Peyer's patch (tissue), 4 donors: ENCODE results near the gene SH3YL1. TPM values are rescaled to one million over a fixed set of nuclear protein-coding genes. Genes with fewer than 3 reads are reported as not detected.

ENCODE experiments used
- DNase-seq, 3 donors: peaks; one replicate each; pipeline ENCODE4 v3.0.0-alpha.2; 2017 to 2019
- H3K27ac ChIP-seq, 4 donors: fragments of 200-600 bp; sonication (generic); one replicate each; pipeline ENCODE4 v1.5.1; 2016 to 2019
- H3K27me3 ChIP-seq, 2 donors: fragments of 200-600 bp; sonication (generic); one replicate each; pipeline ENCODE4 v1.5.1; 2019
- H3K36me3 ChIP-seq, 3 donors: fragments of 200-600 bp; sonication (generic); one replicate each; pipeline ENCODE4 v1.5.1; 2016 to 2019
- H3K4me1 ChIP-seq, 4 donors: fragments of 200-600 bp; sonication (generic); one replicate each; pipeline ENCODE4 v1.5.1; 2016 to 2019
- H3K4me3 ChIP-seq, 4 donors: fragments of 200-600 bp; sonication (generic); 1 replicate in 3 of 4; 2 replicates in 1 of 4; pipeline ENCODE4 v1.5.1; 2016 to 2019; ENCODE audit warnings: mild to moderate bottlenecking in 1 of 4
- H3K9me3 ChIP-seq, 4 donors: fragments of 200-600 bp; sonication (generic); one replicate each; pipeline ENCODE4 v1.5.1; 2016 to 2019; ENCODE audit warnings: mild to moderate bottlenecking in 1 of 4
- POLR2A ChIP-seq, 2 donors: fragments of 450-650 bp; IDR thresholded peaks; one replicate each; pipeline ENCODE4 v1.5.1; 2017; ENCODE audit warnings: antibody characterized with exemption in 2 of 2, mild to moderate bottlenecking in 2 of 2, moderate library complexity in 2 of 2
- total RNA-seq, 4 donors: library from RNA; depleted of rRNA; stranded (reverse); fragments of >200 nt; gene quantifications; one replicate each; pipeline ENCODE4 v1.1.0, GENCODE V29; 2016
- TF ChIP-seq, protein P1 (sequence below), 6 experiments: fragments of 450-650 bp in 4 of 6; fragments of 200-600 bp in 2 of 6; sonication (generic) in 1 of 6; IDR thresholded peaks; one replicate each; pipeline ENCODE4 v1.5.1; 2017 to 2019; ENCODE audit warnings: antibody characterized with exemption in 6 of 6, mild to moderate bottlenecking in 3 of 6, moderate library complexity in 1 of 6

The SH3YL1 gene
- total RNA-seq, 4 donors from 2014 or later: 60.2 to 163 (median 102) TPM

DNA sequence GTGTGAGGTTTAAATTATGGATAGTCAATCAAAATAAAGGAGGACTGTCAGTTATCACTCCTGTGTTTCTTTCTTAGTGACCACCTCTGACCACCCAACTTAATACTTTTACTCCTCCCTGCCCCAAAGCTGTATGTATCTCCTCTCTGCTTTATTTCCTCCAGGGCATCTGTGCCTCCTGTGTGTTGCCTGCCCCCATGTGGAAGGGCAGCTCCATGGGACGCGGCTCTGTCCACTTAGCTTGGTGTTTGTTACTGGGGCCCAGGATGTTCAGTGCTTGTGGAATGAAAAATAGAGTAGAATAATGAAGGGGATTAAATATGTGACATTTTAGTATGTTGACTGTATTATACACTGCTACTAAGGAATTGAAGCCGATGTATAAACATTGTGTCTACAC lies 10.7 kb upstream of the SH3YL1 start:
- no peak overlapping the region for H3K27ac ChIP-seq
- H3K36me3 ChIP-seq: peaks cover 0 to 48% (median 0%) of the 10 kb centered on the region in 3 donors
- no peaks in the 10 kb centered on the region for H3K9me3 ChIP-seq
- H3K4me1 ChIP-seq: peaks cover 0 to 5% (median 0%) of the 10 kb centered on the region in 4 donors
- H3K4me3 ChIP-seq: no peak overlapping the region
- DNase-seq: no peak
- TF ChIP-seq, protein P1, sequence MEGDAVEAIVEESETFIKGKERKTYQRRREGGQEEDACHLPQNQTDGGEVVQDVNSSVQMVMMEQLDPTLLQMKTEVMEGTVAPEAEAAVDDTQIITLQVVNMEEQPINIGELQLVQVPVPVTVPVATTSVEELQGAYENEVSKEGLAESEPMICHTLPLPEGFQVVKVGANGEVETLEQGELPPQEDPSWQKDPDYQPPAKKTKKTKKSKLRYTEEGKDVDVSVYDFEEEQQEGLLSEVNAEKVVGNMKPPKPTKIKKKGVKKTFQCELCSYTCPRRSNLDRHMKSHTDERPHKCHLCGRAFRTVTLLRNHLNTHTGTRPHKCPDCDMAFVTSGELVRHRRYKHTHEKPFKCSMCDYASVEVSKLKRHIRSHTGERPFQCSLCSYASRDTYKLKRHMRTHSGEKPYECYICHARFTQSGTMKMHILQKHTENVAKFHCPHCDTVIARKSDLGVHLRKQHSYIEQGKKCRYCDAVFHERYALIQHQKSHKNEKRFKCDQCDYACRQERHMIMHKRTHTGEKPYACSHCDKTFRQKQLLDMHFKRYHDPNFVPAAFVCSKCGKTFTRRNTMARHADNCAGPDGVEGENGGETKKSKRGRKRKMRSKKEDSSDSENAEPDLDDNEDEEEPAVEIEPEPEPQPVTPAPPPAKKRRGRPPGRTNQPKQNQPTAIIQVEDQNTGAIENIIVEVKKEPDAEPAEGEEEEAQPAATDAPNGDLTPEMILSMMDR (IDR thresholded peaks at IDR 0.05): peak in 1 of 6 experiments; percentile 10
- TF ChIP-seq POLR2A (IDR thresholded peaks at IDR 0.05): no peak
- no peaks in the 10 kb centered on the region for H3K27me3 ChIP-seq

DNA sequence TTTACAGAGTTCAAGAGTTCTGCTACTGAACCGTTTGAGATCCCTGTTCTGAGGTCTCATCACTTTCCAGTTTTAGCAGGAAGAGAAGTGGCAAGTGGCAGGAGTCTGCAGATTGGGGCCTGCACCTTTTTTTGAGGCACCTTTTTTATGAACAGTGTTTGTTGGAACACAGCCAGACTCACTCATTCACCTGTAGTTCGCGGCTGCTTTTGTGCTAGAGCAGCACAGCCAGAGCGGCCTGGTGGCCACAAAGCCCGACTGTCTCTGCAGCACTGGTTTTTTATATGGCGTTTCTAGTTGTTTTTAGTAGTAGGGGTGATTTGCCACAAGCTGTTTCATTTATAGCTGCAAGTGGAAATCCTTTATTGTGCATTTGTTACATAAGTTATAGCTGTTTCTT lies 9.5 kb upstream of the SH3YL1 start:
- Histone ChIP-seq H3K27ac (no peak overlapping the region), H3K27me3 (no peaks in the 10 kb centered on the region), H3K36me3 (peaks cover 0 to 37% (median 0%) of the 10 kb centered on the region in 3 donors), H3K4me3 (no peak overlapping the region), H3K4me1 (peaks cover 0 to 10% (median 0%) of the 10 kb centered on the region in 4 donors), H3K9me3 (no peaks in the 10 kb centered on the region)
- no peak for DNase-seq
- TF ChIP-seq, protein P1 (IDR thresholded peaks at IDR 0.05): no peak
- no peak for TF ChIP-seq POLR2A (IDR thresholded peaks at IDR 0.05)

DNA sequence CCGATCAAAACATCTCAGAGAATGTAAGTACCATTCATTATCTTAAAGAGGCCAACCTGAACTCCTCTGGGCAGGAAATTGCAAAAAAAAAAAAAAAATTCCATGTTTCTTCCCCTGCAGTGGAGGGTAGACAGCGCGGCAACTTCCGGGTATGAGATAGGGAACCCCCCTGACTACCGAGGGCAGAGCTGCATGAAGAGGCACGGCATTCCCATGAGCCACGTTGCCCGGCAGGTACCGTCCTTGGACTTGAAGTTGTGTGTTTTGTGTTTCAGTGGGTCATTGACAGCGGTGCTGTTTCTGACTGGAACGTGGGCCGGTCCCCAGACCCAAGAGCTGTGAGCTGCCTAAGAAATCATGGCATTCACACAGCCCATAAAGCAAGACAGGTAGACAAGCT lies 8.1 kb upstream of the SH3YL1 start:
- H3K9me3 ChIP-seq: no peaks in the 10 kb centered on the region
- no peak for DNase-seq
- peaks cover 0 to 23% (median 0%) of the 10 kb centered on the region in 3 donors for H3K36me3 ChIP-seq
- H3K4me3 ChIP-seq: no peak overlapping the region
- no peak overlapping the region for H3K27ac ChIP-seq
- TF ChIP-seq, protein P1 (IDR thresholded peaks at IDR 0.05): no peak
- TF ChIP-seq POLR2A (IDR thresholded peaks at IDR 0.05): no peak
- no peaks in the 10 kb centered on the region for H3K27me3 ChIP-seq
- H3K4me1 ChIP-seq: peaks cover 0 to 12% (median 0%) of the 10 kb centered on the region in 4 donors

DNA sequence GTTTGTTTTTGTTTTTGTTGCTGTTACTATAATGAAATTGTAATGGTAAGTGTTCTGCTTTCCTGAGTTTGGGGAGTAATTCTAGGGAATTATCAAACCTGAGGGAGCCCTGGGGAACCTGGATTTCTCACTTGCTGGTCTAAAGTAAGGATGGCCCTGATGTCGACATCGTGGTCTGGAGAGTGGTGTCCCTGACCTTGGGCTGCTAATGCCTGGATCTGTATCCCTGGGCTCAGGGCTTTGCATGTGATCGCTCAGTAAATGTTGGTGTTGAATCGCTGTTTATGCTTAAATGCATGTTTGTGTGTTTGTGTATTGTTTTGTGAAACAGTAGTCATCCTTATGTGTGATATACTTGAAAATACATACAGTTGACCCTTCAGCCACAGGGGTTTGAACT lies 7.0 kb upstream of the SH3YL1 start:
- Histone ChIP-seq H3K36me3 (peaks cover 0 to 17% (median 0%) of the 10 kb centered on the region in 3 donors), H3K27me3 (no peaks in the 10 kb centered on the region), H3K4me3 (no peak overlapping the region), H3K4me1 (peaks cover 0 to 22% (median 0%) of the 10 kb centered on the region in 4 donors), H3K27ac (no peak overlapping the region), H3K9me3 (no peaks in the 10 kb centered on the region)
- no peak for TF ChIP-seq POLR2A (IDR thresholded peaks at IDR 0.05)
- TF ChIP-seq, protein P1 (IDR thresholded peaks at IDR 0.05): no peak
- no peak for DNase-seq

DNA sequence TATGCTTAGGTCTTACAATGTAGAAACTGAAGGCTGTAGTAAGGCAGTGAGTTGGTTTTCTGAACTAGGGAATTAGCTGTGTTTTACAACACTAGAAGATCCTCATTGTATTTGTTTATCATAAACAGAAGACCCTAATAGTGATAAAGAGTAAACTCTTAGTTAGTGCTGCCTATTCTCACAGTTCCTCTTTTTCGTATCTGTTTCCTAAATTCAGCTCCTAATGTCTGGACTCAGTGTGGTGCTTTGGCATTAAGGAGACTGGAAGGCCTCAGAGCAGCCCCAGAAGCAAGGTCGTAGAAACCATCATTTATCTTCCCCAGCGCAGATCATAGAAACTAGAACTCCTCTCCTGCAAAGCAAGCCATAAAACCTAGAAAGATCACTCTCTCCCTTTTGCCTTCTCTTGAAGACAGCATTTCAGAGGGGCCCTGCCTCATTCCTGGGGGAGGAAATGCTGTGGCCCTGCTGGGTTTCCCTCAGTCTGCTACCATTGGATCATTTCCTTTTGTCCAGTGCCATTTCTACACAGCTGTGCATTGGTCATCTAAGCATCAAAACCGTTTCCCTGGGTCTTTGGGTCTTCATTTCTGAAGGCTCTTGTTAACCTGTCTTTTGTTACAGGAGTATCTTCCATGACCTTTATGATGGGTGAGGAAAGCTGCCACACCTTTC lies 5.7 kb upstream of the SH3YL1 start:
- no peaks in the 10 kb centered on the region for H3K27me3 ChIP-seq
- no peak overlapping the region for H3K27ac ChIP-seq
- H3K4me3 ChIP-seq: no peak overlapping the region
- H3K36me3 ChIP-seq: peaks cover 0 to 11% (median 0%) of the 10 kb centered on the region in 3 donors
- no peak for DNase-seq
- no peak for TF ChIP-seq POLR2A (IDR thresholded peaks at IDR 0.05)
- TF ChIP-seq, protein P1 (IDR thresholded peaks at IDR 0.05): no peak
- no peaks in the 10 kb centered on the region for H3K9me3 ChIP-seq
- peaks cover 0 to 27% (median 1%) of the 10 kb centered on the region in 4 donors for H3K4me1 ChIP-seq
